ENCODE results near the gene SEL1L3. TPM values are rescaled to one million over a fixed set of nuclear protein-coding genes. Genes with fewer than 3 reads are reported as not detected.

Gene SEL1L3
- total and polyA plus RNA-seq, 2 of the 13 experiments (the other 11 are each of a cell fraction or from before 2014, with no cell fraction given) = 0.28 to 1.1 TPM

- no peak overlapping the region for H2AFZ ChIP-seq (ENCODE audit: low read length)
- POLR2A ChIA-PET = no interaction called here
- no peak overlapping the region for H3K4me2 ChIP-seq (ENCODE audit: low read depth, low read length)
- no peak overlapping the region for H3K9ac ChIP-seq (ENCODE audit: insufficient read depth, low read depth, low read length)
- ATAC-seq (no peak), DNase-seq (ENCODE audit: low spot score) (no peak), FAIRE-seq (no peak)
- CTCF ChIA-PET (ENCODE audit: low intra/inter-chr PET ratio, low total read pairs) = no interaction called here
- in situ Hi-C loops (cut with HindIII; ENCODE audit: extremely low pct_ligation_motif_present, low pct_unique_long_range_greater_than_20kb) (no loop called here), intact Hi-C loops (cut with micrococcal nuclease; ENCODE audit: unreplicated experiment) (no loop called here)
- no peaks in the 10 kb centered on the region for H3K79me2 ChIP-seq (ENCODE audit: insufficient read depth, low read length)
- H3K36me3 ChIP-seq (replicated peaks in 1 of 2; ENCODE audit: control insufficient read depth in 1 of 2, insufficient read depth in 2 of 2, low read length in 2 of 2) = no peaks in the 10 kb centered on the region
- peaks cover 0 to 3% of the 10 kb centered on the region in 2 experiments; a peak in 1 of 5 replicates for H3K27me3 ChIP-seq (ENCODE audit: control insufficient read depth in 1 of 2, insufficient read depth in 2 of 2, low read length in 2 of 2)
- TF ChIP-seq CEBPB (IDR thresholded peaks at IDR 0.05; ENCODE audit: borderline replicate concordance, low read depth, low read length) (peak; percentile 36; the same call in 1 of the 2 replicates), NR3C1 (CRISPR knock-in tag; IDR thresholded peaks at IDR 0.05) (no peak), PRDM15 (CRISPR knock-in tag; IDR thresholded peaks at IDR 0.05) (no peak), ZSCAN30 (CRISPR knock-in tag; IDR thresholded peaks at IDR 0.05) (no peak), ETV6 (CRISPR knock-in tag; conservative IDR thresholded peaks at IDR 0.05) (no peak)
- no peak overlapping the region for H3K27ac ChIP-seq (ENCODE audit: extremely low read length, insufficient read depth, low read length)
- BruUV-seq (replicated peaks) = no TSS peak
- no peaks in the 10 kb centered on the region for H3K4me1 ChIP-seq (ENCODE audit: insufficient read depth, low read length)
- H3K4me3 ChIP-seq (replicated peaks in 1 of 3; ENCODE audit: insufficient read depth in 1 of 3, low read depth in 2 of 3, low read length in 3 of 3) = no peak overlapping the region
- H3K9me3 ChIP-seq (ENCODE audit: low read length) = no peaks in the 10 kb centered on the region
- WGBS (ENCODE audit: low lambda C conversion rate) = 29% methylated on average over 7 of the region's 7 CpGs
- H4K20me1 ChIP-seq (ENCODE audit: insufficient read depth, low read length) = no peaks in the 10 kb centered on the region
Measured at GRCh38 chr4:25879991-25880651, 17.3 kb upstream of the SEL1L3 start.

Data from HepG2 (cell line).